ENCODE results near the gene FGF9.

Gene FGF9

GRCh38 chr13:21747456-21747855, 76.6 kb downstream of the FGF9 start:
- no peaks in the 10 kb centered on the region for H3K4me1 ChIP-seq
- no peak for TF ChIP-seq Cebpa-rat (IDR thresholded peaks at IDR 0.05)
- no peak overlapping the region for H3K4me3 ChIP-seq
- H3K27me3 ChIP-seq: no peaks in the 10 kb centered on the region
- H3K27ac ChIP-seq: no peak overlapping the region
- peaks cover 10% of the 10 kb centered on the region; the same call in 1 of the 2 replicates for H3K9me3 ChIP-seq
- no peak overlapping the region for H3K9ac ChIP-seq
- H4K20me1 ChIP-seq: no peaks in the 10 kb centered on the region
- H3K36me3 ChIP-seq: no peaks in the 10 kb centered on the region
- H3K4me2 ChIP-seq: no peak overlapping the region

DNA sequence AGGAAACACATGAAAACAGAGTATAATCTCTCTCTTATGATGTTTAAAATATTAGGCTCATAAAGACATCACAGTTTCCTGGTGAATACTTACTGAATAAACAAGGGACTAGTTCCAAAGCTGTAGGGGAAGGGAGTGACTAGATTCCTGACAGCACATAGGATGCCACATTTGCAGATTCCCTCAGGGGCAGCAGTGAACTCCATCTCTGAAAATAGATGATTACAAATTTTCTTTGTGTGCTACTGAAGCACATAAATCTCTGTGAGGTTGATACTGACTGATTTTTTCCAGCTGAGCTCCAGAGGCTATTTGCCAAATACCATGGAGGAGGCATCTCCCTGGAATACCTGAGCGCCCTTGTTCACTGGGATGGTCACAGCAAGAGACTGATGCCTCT, 77.3 kb downstream of the FGF9 start:
- Histone ChIP-seq H3K27me3 (no peaks in the 10 kb centered on the region), H3K4me2 (no peak overlapping the region), H3K36me3 (no peaks in the 10 kb centered on the region), H3K9me3 (peaks cover 10% of the 10 kb centered on the region; the same call in 1 of the 2 replicates), H3K27ac (no peak overlapping the region), H3K4me3 (no peak overlapping the region), H3K9ac (no peak overlapping the region), H4K20me1 (no peaks in the 10 kb centered on the region), H3K4me1 (no peaks in the 10 kb centered on the region)
- no peak for TF ChIP-seq Cebpa-rat (IDR thresholded peaks at IDR 0.05)

- H3K4me1 ChIP-seq: no peaks in the 10 kb centered on the region
- H3K27me3 ChIP-seq: no peaks in the 10 kb centered on the region
- TF ChIP-seq Cebpa-rat (IDR thresholded peaks at IDR 0.05): no peak
- no peak overlapping the region for H3K27ac ChIP-seq
- H4K20me1 ChIP-seq: no peaks in the 10 kb centered on the region
- H3K36me3 ChIP-seq: no peaks in the 10 kb centered on the region
- H3K9ac ChIP-seq: no peak overlapping the region
- H3K4me3 ChIP-seq: no peak overlapping the region
- H3K4me2 ChIP-seq: no peak overlapping the region
- peaks cover 10% of the 10 kb centered on the region; the same call in 1 of the 2 replicates for H3K9me3 ChIP-seq
These were observed 78.5 kb downstream of the FGF9 start for GRCh38 chr13:21749410-21749809.

- Histone ChIP-seq H3K4me2 (no peak overlapping the region), H3K9ac (no peak overlapping the region)
These were observed 81.6 kb downstream of the FGF9 start for GRCh38 chr13:21752501-21752900.

DNA sequence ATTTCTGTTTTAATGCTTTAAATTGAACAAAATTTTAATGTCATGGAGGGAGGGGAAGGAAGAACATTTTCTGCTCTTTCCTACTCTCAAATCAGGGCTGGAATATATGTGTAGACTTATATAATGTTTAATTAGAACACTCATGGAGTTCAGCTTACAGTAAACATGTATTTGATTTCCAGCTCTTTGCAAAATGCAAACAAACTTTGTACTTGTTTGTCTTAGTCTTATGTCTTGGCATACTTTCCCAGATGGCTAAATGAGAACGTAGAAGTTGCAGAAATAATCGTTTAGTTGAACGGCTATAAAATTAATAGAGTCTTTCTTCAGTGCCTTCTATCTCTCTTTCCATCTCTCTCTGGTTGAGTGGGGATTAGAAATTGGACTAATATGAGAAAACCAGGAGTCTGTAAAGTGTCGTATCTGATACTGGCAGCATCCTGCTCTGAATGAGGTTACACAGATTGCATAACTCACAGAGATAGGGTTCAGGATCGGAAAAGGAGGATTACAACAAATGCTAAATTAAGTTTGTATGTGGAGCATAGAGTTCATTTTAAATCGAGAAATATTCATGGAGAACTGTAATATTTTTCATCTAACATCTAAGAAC, 82.3 kb downstream of the FGF9 start:
- H4K20me1 ChIP-seq: no peaks in the 10 kb centered on the region
- H3K36me3 ChIP-seq: no peaks in the 10 kb centered on the region
- no peak overlapping the region for H3K4me2 ChIP-seq
- H3K27ac ChIP-seq: no peak overlapping the region
- H3K27me3 ChIP-seq: no peaks in the 10 kb centered on the region
- no peak overlapping the region for H3K4me3 ChIP-seq
- no peaks in the 10 kb centered on the region for H3K4me1 ChIP-seq
- no peak overlapping the region for H3K9ac ChIP-seq
- H3K9me3 ChIP-seq: peaks cover 10% of the 10 kb centered on the region; the same call in 1 of the 2 replicates
- no peak for TF ChIP-seq Cebpa-rat (IDR thresholded peaks at IDR 0.05)

More at GRCh38 chr13:21752501-21752900, 81.6 kb downstream of the FGF9 start:
- no peak for TF ChIP-seq Cebpa-rat (IDR thresholded peaks at IDR 0.05)
- no peaks in the 10 kb centered on the region for H3K36me3 ChIP-seq
- no peaks in the 10 kb centered on the region for H4K20me1 ChIP-seq
- H3K4me1 ChIP-seq: no peaks in the 10 kb centered on the region
- no peak overlapping the region for H3K27ac ChIP-seq
- H3K4me3 ChIP-seq: no peak overlapping the region
- H3K9me3 ChIP-seq: peaks cover 10% of the 10 kb centered on the region; the same call in 1 of the 2 replicates
- H3K27me3 ChIP-seq: no peaks in the 10 kb centered on the region

Measured in BLaER1 (cell line).